ENCODE measurements around the gene CPXM2.

Gene CPXM2

DNA sequence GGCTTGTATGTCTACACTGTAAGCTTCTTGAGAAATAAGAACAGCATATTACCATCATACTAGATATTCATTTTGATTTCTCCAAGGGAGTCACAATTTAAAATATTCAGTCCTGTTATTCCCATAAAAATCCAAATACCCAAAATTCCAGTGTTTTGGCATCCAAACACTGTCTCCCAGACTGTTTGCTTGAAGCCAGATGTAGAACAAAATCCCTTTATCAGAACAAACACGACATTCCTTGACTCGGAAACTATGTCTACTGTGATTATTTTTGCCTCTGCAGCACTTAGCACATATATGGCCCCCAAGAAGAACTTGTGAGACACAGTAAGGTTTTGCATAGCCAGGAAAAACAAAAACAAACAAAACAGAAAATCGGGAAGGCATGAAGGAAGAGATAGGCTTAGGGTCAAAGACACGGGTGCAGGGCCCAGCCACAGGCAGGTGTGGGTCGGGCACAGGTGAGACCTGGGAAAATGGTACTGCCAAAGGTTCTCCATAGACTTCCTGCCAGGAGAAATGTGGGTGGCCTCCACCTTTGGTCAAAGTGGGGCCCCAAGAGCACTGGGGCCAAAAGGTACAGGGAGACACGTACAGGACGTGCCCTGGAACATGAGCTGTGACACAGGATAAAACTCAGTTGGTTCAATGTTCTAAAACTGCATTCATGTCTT, 36.5 kb downstream of the CPXM2 start:
- TF ChIP-seq, protein P1, sequence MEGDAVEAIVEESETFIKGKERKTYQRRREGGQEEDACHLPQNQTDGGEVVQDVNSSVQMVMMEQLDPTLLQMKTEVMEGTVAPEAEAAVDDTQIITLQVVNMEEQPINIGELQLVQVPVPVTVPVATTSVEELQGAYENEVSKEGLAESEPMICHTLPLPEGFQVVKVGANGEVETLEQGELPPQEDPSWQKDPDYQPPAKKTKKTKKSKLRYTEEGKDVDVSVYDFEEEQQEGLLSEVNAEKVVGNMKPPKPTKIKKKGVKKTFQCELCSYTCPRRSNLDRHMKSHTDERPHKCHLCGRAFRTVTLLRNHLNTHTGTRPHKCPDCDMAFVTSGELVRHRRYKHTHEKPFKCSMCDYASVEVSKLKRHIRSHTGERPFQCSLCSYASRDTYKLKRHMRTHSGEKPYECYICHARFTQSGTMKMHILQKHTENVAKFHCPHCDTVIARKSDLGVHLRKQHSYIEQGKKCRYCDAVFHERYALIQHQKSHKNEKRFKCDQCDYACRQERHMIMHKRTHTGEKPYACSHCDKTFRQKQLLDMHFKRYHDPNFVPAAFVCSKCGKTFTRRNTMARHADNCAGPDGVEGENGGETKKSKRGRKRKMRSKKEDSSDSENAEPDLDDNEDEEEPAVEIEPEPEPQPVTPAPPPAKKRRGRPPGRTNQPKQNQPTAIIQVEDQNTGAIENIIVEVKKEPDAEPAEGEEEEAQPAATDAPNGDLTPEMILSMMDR (conservative IDR thresholded peaks at IDR 0.05) = no peak
- no peak for TF ChIP-seq ZFX (IDR thresholded peaks at IDR 0.05)
- H3K27ac ChIP-seq = no peak overlapping the region

DNA sequence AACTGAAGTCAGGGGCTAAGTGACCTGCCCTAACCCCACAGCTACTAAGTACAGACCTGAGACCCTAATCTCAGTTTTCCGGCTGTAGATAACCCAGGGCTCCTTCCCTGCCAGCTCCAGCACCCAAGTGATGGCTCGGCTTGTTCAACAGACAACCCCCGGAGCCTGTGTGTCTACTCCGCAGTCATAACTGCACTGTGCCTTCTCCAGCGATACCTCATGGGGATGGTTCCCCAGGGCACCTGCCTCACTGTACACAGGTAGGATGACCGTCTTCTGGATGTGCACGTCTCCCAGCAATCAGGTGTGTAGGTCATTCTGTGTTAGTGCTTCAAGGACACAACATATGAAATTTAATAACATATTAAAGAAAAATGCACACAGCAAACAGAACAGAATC, 37.1 kb downstream of the CPXM2 start:
- no peak overlapping the region for H3K27ac ChIP-seq
- TF ChIP-seq, protein P1 (conservative IDR thresholded peaks at IDR 0.05) = no peak
- TF ChIP-seq ZFX (IDR thresholded peaks at IDR 0.05) = no peak

DNA sequence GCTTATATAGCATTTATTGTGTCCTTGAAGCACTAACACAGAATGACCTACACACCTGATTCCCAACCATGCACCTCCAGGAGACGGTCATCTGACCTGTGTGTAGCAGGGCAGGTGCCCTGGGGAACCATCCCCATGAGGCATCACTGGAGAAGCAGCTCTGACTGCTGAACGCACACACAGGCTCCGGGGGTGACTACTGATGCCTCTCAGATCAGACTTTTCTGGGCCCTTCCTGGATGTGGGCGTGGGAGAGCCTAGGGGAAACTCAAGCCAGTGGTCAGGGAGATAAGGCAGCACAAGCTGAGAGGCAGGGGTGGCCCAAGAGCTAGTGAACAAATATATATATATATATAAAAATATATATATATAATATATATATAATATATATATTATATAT, 37.6 kb downstream of the CPXM2 start:
- TF ChIP-seq ZFX (IDR thresholded peaks at IDR 0.05) = no peak
- H3K27ac ChIP-seq = no peak overlapping the region

DNA sequence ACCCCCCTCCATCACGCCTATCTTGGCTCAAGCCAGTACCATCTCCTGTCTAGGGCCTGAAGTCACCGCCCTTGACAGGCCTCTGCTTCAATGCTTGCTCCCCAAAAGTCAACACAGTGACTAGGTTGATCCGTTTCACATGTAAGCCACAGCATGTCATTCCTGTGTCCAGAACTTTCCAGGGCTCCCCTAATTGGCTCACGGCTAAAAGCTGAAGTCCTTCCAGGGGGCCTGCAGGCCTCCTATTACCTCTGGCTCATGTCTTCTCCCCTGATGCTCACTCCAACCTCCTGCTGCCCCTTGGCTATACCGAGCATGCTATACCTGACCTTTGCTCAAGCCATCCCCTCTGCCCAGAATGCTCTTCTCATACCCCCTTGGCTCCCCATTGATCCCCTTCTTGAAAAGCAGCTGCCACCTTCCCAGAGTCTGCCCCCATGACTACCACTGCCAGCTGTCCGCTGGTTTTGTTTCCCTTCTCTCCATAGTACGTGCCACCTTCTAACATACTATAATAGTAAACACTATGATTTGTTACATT, 39.1 kb downstream of the CPXM2 start:
- no peak for TF ChIP-seq ZFX (IDR thresholded peaks at IDR 0.05)
- TF ChIP-seq, protein P1 (conservative IDR thresholded peaks at IDR 0.05) = no peak
- H3K27ac ChIP-seq = no peak overlapping the region

DNA sequence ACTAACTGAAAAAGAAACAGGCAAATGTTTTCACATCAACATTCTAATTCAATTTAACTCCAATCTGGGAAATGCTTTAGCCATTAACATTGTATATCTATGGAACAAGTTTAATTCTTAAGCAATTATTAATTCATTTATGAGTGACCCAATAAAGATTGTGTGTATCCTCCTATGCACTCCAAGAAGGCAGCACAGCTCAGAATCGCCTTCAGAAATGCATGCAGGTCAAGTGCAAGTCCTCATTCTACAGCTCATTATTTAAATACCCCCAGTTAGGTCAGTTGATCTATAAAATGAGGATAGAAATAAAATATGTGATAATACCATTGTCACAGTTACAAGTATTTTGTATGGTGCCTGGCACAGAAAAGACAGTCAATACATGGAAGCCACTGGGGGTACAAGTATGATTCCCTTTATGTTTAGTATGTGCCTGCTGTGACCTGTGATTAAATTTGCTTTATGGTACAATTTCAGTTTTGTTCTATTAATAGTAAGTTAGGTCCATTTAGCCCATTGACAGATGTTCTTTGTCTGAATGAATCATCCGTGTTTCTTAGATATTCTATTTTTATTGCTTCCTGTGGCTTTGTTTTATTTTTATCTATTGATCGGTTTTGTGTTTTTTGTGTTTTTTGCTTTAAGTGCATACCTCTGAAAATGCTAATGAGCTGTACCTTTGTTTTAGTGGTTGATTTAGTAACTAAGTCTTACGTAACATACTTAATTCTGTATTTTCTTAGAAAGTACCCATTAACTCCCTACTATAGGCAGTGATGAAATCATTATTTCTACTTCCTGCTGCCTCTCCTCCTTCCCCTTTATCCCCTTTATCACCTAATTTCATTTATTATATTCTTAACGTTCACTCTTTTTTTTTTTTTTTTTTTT, 42.8 kb downstream of the CPXM2 start:
- TF ChIP-seq ZFX (IDR thresholded peaks at IDR 0.05) = no peak
- TF ChIP-seq, protein P1 (conservative IDR thresholded peaks at IDR 0.05) = no peak

DNA sequence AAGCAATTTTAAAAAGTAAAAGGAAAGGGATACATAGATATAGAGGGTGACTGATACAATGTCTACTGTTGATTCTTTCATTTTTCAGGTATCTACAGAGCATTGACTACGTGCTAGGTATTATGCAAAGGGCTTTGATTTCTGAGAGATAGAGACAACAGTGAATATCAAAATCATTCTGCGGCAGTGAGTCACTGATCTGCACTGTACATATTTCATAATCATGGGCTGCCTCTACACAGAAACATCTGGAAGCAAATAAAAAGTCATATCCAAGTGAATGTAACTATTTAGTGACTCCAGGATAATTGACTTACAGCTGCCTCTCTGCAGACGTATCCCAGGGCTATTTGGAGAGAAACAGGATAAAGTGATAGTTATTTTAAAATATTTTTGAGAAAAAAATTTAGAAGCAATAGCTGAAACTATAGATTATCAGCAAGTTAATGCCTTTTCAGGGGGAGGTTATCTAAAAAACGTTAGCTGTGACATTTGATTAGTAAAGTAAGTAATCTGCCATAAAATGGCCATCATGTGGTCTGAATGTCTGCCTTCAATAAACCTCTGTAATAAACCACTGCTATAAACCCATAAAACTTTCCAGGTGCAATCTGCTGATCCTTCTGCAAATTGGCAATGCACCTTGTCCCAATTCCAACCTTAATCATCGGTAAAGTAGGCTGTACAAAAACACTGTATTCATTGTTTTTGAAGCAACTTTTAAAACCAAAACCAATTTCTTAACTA, 43.7 kb downstream of the CPXM2 start:
- no peak overlapping the region for H3K27ac ChIP-seq
- TF ChIP-seq, protein P1 (conservative IDR thresholded peaks at IDR 0.05) = no peak
- TF ChIP-seq ZFX (IDR thresholded peaks at IDR 0.05) = no peak

More for the DNA sequence above, 42.8 kb downstream of the CPXM2 start:
- no peak overlapping the region for H3K27ac ChIP-seq

DNA sequence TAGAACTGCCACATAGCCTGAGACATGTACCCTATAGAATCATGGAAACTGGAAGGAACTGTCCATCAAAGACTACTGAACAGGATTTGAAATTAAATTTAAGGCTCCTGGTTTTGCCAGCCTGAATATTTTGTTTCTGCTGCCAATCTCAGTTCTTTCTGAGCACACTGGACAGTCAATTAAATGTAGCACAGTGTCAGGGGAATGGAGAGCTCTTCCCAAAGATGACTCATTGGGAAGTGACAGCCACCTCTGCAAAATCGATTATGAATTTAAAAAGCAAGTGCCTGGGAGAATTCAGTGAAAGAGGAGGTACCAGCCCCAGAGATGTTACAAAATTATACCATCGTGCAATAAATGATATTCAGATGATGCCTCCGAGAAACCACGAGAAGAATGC, 47.8 kb downstream of the CPXM2 start:
- TF ChIP-seq ZFX (IDR thresholded peaks at IDR 0.05) = no peak
- TF ChIP-seq, protein P1 (conservative IDR thresholded peaks at IDR 0.05) = no peak
- no peak overlapping the region for H3K27ac ChIP-seq
